Ishikawa (cell line): Measurements from ENCODE around the gene PLAAT5.

Experiments used
- CEBPB ChIP-seq: IDR thresholded peaks from 2 replicates; pipeline ENCODE4 v1.6.1; 2012
- EGR1 ChIP-seq: IDR thresholded peaks from 2 replicates; pipeline ENCODE4 v1.6.1; 2012
- MAX ChIP-seq: IDR thresholded peaks from 2 replicates; pipeline ENCODE4 v1.6.1; 2012
- RAD21 ChIP-seq: IDR thresholded peaks from 2 replicates; pipeline ENCODE4 v1.6.1; 2012; ENCODE audit warnings: low read depth
- REST ChIP-seq: IDR thresholded peaks from 2 replicates; pipeline ENCODE4 v1.6.1; 2012; ENCODE audit warnings: low read depth, mild to moderate bottlenecking
- TAF1 ChIP-seq: IDR thresholded peaks from 2 replicates; pipeline ENCODE4 v1.6.1; 2012; ENCODE audit warnings: low read depth, mild to moderate bottlenecking

- TF ChIP-seq MAX (no peak), REST (no peak), EGR1 (no peak), CEBPB (no peak), TAF1 (no peak), RAD21 (no peak)
Observed at GRCh38 chr11:63444160-63444559, 46.8 kb downstream of the PLAAT5 start.
